ENCODE results near the gene TICRR. TPM values are rescaled to one million over a fixed set of nuclear protein-coding genes. Genes with fewer than 3 reads are reported as not detected.
A peak's percentile ranks its signal among the peaks of the same experiment; 100 is the strongest.

The TICRR gene
- total RNA-seq, 1 experiment from 2014 or later: 7.0 TPM

DNA sequence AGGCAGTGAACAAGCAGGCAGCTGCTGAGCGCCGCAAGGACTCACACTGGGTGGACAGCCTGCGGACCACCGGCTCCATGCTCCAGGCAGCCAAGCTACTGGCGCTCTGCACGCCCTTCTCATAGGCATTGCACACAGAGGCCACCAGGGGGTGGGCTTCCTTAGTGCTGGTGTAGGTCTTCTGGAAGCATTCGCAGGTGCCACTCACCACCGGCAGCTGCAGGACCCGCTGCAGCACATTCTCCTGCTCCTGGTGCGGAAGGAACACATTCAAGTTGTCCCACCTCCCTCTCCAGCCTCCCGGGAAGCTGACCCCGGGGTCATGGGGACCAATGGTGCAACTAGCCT is 97.9 kb downstream of the TICRR start:
- peak; percentile 48 for DNase-seq (ENCODE audit: low read depth)

DNA sequence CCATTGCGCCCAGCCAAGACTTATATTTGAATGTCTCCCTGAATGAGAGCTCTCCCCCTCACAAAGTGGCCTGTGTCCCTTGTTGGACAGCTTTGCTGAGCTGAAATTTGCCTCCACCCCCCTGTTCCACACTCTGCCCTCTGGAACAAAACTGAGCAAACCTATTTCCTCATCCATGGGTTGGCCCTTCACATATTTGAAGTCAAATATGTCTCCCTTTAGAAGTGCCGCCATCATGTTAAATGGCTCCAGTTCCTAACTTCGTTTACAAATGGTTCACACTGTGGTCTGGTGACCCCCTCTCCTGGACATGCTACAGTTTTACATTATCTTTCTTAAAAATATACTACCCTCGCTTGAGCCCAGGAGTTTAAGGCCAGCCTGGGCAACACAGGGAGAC is 99.3 kb downstream of the TICRR start:
- no peak for DNase-seq (ENCODE audit: low read depth)

DNA sequence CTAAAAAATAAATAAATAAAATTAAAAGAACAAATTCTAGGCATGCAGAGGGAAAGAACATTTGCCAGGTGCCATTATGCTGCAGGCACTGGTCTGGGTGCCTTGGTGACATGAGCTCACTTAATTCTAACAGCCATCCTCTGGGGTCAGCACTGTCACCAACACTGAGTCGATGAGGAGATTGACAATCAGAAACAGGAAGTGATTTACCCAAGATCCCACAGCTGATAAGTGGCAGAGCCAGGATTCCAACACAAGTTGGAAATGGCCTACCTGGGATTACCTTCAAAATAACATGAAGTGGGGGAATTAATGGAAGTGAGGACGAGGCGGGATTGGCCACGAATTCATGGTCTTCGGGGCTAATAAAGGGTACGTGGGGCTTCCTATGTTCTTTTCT is 100.3 kb downstream of the TICRR start:
- no peak for DNase-seq (ENCODE audit: low read depth)

DNA sequence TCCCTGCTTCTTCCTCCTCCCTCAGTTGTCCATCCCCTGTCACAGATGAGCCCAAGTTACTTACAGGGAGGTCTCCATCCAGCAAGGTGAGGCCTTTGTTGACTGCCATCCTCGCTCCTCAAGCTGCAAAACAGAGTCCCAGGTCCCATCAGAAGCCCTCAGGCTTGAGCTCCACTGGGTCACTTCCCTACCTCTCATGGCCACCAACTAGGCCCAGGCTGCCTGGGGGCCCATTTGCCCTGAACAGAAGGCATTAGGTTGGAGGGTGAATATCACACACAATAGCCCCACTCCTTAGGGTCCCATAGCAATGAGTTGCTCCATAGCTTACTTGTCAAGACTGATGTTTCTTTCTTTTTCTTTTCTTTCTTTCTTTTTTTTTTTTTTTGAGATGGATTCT is 102.1 kb downstream of the TICRR start:
- no peak for DNase-seq (ENCODE audit: low read depth)

Other genes starting within 250 kb of the TICRR start
- 30.9 and 35.0 TPM in 2 replicates for gene POLG, start 240.6 kb upstream of the TICRR start, total RNA-seq (2014; rRNA removed; shearing (Covaris generic))
- not detected in 2 replicates for gene RHCG, start 78.9 kb upstream of the TICRR start, total RNA-seq (2014; rRNA removed; shearing (Covaris generic))
- 3.2 and 3.6 TPM in 2 replicates for gene KIF7, start 80.0 kb downstream of the TICRR start, total RNA-seq (2014; rRNA removed; shearing (Covaris generic))
- gene PLIN1, start 103.9 kb downstream of the TICRR start, total RNA-seq (2014; rRNA removed; shearing (Covaris generic)): 0.29 TPM in 1 of 2 replicates, not detected in the other
- 3.7 and 4.3 TPM in 2 replicates for gene PEX11A, start 115.3 kb downstream of the TICRR start, total RNA-seq (2014; rRNA removed; shearing (Covaris generic))
- 0.06 TPM in 1 of 2 replicates, not detected in the other for gene WDR93, start 115.3 kb downstream of the TICRR start, total RNA-seq (2014; rRNA removed; shearing (Covaris generic))
- gene MESP1, start 175.8 kb downstream of the TICRR start, total RNA-seq (2014; rRNA removed; shearing (Covaris generic)): 1.2 and 1.5 TPM in 2 replicates
- gene MESP2, start 200.9 kb downstream of the TICRR start, total RNA-seq (2014; rRNA removed; shearing (Covaris generic)): 0.29 and 0.54 TPM in 2 replicates
- 24.3 and 31.5 TPM in 2 replicates for gene ANPEP, start 239.4 kb downstream of the TICRR start, total RNA-seq (2014; rRNA removed; shearing (Covaris generic))